ENCODE results near the gene UCHL3.

UCHL3 gene

GRCh38 chr13:75635101-75635827 lies 85.7 kb downstream of the UCHL3 start:
- no peak for DNase-seq

GRCh38 chr13:75635828-75636435 lies 86.3 kb downstream of the UCHL3 start, which contains the start of gene LMO7:
LMO7 (plus strand) TSS chr13:75636330; CDS start chr13:75636658, 328 bp downstream.
- no peak for DNase-seq

- DNase-seq, result no peak
Measured at GRCh38 chr13:75636436-75637180, 87.0 kb downstream of the UCHL3 start.

- DNase-seq, result no peak
Measured at GRCh38 chr13:75637181-75637750, 87.7 kb downstream of the UCHL3 start.

- DNase-seq, result no peak
Measured at GRCh38 chr13:75639454-75639853, 89.9 kb downstream of the UCHL3 start.

GRCh38 chr13:75641026-75641425 lies 91.4 kb downstream of the UCHL3 start:
- no peak for DNase-seq

GRCh38 chr13:75643182-75643581 lies 93.6 kb downstream of the UCHL3 start:
- no peak for DNase-seq

- DNase-seq, result no peak
Measured at GRCh38 chr13:75643693-75644092, 94.1 kb downstream of the UCHL3 start.

- no peak for DNase-seq
Measured at GRCh38 chr13:75645141-75645540, 95.5 kb downstream of the UCHL3 start.

- no peak for DNase-seq
Measured at GRCh38 chr13:75647126-75647784, 97.7 kb downstream of the UCHL3 start.

- DNase-seq, result no peak
Measured at GRCh38 chr13:75648446-75648845, 98.9 kb downstream of the UCHL3 start.

- DNase-seq, result no peak
Measured at GRCh38 chr13:75651013-75651412, 101.4 kb downstream of the UCHL3 start.

- no peak for DNase-seq
Measured at GRCh38 chr13:75652726-75653125, 103.1 kb downstream of the UCHL3 start.

All from NCI-H1694 (cell line).